Fibroblast of skin of abdomen (primary cell): Measurements from ENCODE around the gene LDAH.
A peak's percentile ranks its signal among the peaks of the same experiment; 100 is the strongest.

ENCODE experiments used
- DNase-seq: peaks from one replicate; pipeline ENCODE4 v3.0.0-alpha.2; 2013

The LDAH gene

DNA sequence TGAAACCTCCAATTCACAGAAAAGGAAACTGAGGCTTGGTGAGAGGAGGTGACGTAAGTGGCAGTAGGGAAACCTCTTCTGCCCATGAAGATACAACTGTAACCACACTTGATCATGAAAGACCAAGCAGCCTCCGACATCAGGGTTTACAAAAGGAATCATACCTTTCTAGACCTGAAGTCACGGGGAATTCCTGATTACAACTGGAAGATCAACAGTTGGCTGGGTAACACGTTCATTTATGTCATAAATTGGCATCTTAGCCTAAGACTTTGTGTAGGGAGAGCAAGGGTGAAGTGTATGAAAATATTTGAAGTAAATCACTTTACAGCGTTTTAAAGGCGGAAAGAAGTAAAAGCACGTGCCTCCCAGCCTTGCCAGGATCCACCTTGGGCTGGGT is 172.9 kb downstream of the LDAH start:
- DNase-seq, result no peak

DNA sequence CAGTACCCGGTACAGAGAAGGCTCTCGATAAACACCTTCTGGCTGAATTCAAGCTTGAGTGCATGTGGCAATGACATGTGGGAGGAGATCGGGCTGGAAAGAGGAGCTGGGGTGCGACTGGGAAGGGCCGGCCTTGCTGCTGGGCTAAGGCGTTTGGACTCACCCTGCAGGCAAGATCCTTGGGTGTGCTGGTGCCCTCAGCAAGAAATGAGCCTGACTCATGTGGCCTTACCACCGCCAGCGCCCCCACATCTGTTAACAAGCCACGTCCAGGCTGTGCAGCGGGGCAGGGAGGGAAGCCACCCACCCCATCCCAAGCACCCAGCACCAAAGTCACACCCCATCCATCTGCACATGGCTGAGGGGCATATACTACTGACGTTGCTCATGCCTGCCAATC is 173.3 kb downstream of the LDAH start:
- DNase-seq, result no peak

DNA sequence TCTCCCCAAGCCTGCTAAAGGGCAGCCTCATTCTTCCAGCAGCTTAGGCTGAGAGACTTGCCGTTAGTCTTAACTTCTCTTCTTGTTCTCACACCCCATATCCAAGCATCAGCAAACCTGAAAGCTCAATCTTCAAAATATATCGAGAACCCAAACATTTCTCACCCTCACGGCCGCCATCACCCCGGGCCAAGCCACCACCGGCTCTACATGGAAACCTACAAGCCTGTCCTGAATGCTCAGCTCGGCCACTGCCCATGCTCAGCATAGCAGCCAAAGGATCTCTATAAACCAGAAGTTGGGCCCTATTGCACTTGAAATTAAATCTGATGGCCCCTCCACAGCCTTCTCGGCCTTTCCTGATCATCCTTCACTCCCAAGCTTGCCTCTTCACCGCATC is 174.1 kb downstream of the LDAH start:
- DNase-seq, result no peak

DNA sequence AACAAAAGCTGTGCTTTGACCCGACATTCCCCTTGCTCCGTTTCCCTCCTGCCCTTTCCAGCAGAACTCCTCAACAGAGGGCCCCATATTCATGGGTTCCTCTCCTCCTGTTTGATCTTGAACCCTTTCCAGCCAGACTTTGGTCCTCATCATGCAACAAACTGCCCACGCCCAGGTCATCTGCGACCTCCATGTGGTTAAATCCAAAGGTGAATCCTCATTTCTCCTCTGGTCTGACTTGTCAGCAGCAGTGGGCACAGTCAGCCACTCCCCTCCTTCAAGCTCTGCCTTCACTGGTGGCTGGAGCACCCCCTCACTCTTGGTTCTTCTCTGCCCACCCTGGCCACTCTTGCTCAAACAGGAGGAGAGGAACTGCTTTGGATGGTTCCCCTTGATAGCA is 174.7 kb downstream of the LDAH start:
- no peak for DNase-seq

DNA sequence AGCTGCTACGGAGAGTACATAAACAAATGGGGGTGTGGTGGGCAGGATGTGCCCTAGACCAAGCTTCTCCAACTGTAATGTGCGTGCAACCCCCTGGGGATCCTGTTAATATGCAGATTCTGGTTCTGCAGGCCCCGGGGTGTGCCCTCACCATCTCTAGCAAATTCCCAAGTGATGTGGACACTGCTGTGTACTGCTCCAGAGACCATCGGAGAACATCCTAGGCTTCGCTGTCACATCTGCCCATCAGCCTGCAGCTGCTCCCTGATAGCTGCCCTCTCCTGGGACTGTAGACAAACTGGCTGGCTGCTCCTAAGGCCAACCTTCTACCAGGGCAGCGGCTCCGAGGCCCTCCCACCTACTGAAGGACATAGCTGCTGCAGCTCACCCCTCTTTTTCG is 175.2 kb downstream of the LDAH start:
- DNase-seq, result no peak

DNA sequence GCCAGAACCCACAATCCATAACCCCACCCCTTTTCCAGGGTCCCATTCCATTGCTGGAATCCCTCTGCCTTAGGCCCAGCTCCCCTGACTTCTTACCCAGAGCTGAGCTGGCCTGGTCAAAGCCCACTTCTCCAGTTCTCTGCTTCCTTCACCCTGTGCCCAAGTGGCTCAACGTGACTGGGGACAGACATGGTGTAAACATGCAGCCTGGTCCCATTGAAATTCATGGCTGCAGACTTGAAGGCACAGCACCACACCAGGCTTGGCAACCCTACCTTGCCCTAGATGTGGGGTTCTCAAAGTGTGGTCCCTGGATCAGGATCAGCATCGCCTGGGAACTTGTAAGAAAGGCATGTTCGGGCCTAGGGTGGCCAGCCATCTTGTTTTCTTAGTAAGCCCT is 175.7 kb downstream of the LDAH start:
- DNase-seq, result no peak

DNA sequence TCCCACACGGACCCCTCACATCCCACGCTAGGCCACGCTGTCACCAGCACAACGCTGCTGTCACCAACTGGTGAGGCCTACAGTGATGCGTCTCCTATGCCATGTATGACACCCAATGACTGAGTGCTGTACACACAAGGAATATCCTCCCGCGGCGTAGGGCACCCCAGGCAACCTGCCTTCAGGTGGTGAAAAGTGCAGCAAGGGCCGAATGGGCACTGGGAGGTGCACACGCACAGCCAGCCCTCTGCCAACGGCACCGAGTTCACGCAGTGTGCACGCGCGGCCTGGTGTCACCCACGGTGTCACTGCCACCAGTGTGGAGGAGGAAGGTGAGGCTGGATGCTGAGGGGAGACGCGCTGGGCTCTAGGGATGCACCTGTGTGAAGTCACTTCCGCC is 176.5 kb downstream of the LDAH start:
- no peak for DNase-seq

DNA sequence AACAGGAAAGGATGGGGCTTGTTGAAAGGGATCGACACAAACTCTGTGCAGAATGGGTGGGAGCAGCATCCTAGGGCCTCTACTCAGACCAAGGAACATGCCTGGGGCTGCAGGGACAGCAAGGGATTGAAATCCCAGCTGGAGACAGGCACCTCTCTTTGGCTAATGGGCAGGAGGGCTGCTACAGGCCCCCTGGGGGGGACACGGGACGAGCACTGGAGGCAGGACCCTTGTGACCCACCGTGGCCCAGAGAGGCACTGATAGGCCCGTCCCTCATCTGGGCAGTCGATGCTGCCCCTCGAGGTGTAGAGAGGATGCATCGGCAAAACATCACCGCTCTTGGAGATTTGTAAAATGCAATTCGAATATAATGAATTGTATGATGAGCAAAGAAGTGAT is 177.1 kb downstream of the LDAH start:
- DNase-seq, result no peak

DNA sequence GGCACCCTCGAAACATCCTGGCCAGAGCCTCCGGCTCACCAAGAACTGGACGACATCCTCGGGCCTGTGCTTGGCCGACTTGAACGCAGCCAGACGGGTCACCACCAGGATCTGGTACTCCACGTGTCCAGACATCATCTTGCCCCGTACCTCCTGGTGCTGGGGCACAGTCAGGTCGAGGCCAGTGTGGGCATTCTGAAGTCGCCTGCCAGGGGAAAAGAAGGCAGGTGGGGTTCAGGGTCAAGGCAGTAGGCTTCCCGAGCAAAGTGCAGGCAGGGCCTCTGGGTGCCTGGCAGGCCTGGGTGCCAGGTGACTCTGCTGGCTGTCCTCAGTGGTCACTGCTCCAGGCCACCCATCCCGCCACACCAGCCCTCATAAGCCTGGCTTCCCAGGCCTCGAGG is 177.6 kb downstream of the LDAH start:
- no peak for DNase-seq

DNA sequence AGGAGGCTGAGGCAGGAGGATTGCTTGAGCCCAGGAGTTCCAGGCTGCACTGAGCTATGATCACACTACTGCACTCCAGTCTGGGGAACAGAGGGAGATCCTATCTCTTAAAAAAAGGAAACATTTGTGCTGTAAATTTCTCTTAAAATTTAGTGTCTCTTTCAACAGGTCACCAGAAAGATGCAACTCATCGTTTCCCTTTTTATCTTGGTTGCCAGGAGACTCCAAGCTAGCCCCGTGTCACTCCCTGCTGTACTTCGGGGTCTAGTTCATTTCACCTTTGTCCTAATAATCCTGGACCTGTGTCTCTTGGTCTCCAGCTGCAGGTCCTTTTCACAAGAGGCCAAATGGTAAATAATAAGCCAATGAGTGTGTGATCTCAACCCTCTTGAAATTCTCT is 179.1 kb downstream of the LDAH start:
- DNase-seq, result no peak

DNA sequence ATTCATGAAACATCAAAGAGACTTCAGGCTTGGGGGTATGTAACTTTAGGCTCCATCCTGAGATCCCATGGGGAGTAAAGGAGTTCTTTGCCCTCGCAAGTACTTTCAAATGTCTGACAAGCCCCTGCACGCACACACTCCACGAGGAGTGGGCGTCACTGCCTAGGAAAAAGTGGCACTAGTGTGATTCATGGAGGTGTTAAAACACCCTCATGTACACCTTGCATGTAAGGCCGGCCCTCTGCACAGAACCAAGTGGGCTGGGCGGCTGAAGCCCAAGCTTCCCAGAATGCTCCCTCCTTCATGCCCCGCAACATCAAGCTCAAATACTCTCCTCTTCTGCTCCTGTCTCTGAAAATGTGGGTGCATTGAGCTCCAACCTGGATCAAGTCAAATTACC is 179.8 kb downstream of the LDAH start:
- DNase-seq, result no peak

DNA sequence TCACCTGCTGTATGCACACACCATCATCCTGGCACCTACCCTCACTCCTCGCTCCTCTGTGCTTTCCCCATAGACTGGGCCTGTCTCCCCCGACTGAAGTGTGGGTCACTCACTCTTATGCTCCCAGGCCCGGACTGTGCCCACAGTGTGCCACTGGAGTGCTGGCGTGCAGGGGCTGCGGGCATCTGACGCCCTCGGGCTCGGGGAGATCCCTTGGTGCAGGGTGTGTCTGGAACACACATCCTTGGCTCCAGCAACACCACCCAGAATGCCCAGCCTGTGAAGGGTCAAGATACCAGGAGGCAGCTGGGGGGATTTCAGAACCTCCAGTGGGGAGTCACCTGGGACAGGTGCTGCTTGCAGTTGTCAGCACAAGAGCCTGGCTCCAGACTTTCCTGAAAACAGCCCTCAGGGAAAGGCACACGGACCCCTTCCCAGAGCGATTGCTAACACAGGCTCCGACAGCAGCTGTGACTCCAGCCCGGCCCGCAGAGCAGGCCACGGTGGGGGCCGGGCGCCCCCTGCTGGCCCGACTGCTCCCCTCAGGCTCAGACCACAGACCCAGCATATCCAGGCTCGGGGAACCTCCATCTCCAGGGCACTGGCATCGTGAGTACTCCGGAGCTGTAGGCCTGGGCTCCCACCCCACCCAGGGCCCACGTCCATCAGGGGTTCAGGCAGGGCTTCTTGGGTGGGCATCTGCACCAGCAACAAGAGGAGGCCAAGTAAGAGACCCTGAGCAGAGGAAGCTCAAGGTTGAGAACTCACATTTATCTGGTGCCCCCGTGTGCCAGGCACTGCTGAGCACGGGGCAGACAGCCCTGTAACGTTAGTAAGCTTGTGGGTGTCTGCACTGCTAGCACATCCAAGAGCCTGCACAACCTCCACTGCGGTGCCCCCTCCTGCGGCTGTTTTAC is 180.6 kb downstream of the LDAH start:
- DNase-seq, result peak; percentile 59

DNA sequence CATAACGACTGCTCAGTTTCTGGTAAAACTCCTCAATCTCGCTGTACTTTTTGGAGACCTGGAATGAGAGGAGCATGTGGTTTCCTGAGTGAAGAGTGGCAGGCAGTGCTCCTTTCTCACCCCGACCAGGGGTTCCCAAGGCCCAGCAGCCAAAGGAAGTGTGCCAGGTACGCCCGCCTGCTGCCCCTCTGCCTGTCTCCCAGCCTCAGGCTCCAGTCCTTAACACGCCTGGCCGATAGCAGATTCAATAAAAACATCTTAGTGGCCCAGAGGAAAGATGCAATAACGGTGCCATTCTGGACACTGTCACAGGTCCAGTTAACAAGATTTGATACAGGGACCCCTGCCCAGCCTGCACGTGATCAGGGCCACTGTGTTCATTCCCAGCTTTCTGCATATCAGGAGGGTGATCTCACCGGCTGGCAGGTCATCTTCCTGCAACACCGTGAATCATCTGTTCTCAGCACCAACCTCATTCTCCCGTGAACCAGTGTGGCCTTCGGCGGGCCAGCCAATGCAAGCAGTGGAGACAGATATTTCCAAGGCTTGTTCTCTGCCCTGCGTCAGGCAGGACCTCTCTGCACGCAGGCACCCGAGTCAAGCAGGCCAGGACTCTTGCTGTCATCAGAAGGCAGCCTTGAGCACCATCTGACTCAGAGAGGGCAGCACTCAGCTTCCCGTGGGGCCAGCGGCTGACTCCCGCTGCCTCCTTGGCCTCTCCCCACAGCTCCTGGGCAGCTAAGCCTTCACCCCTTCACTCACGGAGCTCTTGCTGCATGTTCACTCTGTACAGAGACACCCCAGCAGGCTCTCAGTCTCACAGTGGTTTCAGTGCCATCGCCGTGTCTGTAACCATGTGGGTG is 181.5 kb downstream of the LDAH start:
- DNase-seq, result peak; percentile 11

DNA sequence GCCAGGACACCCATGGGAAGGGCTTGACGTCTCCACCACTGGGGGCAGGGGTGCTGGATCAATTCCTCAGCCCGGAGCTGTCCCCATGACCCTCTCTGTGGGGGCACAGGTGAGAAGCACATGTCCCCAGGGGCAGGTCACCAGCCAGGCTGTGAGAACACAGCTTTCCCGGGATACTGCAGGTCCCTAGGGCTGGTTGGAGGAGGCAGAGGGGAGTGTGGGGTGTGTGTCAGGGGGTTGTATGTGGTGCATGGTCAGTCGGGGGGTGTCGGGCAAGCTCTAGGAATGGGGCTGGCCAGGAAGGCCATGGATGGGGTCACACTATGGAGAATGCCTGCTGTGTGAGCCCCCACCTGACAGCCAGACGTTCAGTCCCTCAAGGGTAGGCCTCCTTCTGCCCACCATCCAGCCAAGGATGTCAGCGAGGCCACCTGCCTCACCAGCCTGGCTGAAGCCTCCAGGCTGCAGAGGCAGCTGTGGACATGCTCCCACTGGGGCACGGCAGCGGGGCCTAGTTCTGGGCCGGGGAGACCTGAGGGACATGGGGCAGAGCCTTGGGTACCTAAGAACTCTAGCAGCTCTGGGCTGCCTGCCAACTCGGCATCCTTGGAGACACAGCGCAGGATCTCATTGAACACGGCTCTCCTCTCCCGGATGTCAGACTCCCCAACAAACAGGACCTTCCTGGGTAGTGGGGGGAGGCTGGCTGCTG is 182.3 kb downstream of the LDAH start:
- DNase-seq, result no peak

DNA sequence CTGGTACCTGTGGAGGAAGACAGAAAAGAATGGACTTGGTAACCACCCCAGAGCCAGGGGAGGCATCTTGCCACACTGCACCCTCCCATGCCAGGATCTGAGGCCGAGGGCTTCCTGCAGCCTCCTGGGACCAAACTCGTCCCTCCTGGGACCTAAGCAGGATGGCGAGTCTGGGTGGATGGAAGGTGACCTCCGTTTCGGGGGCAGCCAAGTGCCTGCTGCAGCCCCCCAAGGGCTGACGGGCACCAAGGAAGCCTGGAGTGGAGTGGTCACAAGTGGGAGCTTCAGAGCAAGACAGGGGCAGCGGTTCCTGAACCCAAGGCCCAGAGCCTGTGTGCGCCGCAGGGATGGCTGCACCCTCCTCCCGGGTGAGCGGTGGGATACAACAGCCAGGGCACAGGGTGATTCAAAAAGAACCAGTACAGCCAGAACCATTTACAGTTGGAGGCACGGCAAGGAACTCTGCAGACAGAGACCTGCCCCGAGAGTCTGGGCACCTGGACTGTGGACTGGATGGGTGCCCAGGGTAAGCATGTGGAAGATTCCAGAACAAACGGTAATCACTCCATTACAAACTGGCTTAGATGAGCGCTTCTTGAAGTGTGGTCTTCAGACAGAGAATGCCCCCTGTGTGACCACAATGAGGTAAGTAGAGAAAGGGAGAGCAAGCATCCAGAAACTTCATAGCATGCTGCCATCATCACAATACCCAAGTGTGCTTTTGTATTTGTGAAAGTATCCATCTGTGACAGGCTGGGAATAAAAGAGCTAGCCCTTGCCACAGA is 184.1 kb downstream of the LDAH start:
- DNase-seq, result no peak

DNA sequence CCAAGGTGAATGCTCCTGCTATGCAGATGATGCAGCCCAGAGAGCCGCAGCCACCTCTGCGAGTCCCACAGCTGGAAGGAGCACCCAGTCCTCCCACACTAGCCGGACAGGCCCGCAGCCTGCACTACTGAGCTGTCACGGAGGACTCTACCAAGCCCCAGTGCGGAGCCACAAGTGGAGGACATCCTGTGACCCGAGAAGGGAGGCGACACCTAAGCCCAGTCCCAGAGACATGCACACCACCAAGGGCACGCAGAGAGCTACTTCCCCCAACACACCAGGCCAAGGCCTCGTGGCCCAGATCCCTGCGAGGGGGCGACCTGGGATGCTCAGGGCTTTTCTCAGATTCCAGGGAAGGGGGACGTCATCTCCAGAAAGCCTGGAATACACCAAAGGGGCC is 184.9 kb downstream of the LDAH start:
- DNase-seq, result no peak

DNA sequence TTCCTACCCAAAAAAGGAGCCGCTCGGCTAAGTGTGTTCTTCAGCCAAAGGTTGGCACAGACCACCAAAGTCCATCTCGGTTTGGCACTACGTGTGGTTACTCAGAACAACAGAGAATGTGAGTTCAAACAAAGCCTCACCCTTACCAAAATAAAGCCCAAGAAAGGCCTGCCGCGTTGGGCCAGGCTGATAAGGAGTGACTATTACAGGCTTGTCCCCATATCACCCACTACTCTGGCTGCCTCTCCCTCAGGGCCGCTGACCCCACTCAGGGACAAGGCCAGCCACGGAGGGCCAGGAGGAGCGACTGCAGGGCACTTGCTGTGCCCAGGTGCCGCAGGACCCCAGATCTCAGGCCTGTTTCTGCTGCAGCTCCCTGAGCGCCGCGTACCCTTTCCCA is 185.8 kb downstream of the LDAH start:
- DNase-seq, result no peak

DNA sequence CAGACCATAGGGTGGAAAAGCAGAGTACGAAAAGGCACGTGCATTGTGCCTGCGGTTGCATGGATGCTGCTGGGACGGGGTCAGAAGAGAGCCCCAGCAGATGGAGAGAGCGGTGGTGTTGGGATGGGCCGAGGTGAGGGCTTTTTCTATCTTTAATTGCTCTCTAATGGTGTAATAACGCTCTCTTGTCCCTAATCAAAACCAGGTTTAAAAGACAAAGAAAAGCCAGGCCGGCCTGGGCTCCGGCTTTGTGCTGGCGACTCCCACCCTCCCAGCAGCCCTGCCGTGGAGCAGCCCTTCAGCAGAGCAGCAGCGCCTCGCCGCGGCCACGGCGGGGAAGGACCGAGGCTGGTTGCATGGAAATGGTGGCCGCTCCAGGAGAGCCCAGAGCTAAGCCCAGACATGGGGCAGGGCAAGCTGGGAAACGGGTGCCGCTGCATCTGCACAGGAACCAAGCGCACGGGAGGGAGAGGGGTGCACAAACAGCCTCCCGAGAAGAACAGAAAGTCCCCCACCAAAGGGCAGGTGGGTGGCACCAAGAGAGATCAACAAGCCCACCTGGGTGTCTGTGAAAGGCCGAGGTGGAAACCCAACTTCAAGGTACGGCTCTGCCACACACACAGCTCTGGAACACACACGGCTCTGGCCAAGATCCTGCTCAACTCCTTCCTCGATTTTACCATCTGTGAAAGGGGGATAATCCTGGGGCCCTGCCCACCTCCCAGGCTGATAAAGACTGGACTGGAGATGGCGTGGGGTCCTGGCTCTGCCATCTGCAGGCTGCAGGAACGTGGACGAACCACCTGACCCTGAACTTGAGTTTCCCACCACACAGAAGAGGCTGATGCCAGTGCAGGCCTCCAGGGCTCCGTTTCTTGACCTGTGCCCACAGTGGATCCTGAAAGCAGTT is 187.0 kb downstream of the LDAH start:
- peak; percentile 86 for DNase-seq

DNA sequence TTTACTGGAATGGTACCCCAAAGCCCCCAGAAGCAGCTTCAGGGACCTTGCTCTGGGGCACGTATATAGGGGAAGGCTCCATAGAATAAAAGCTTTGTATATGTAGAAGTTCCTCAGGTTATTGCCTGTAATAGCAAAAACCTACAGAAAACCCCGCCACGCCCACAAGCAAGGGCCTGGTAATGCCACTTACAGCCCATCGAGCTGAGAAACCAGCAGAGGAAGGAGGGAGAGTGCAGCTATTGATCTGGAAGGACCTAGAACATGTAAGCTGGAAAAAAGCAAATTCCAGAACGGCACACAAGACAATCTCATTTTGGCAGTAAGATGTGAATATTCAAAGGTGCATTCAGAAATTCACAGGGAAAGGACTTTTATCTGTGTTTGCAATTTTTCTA is 187.8 kb downstream of the LDAH start:
- DNase-seq, result no peak

DNA sequence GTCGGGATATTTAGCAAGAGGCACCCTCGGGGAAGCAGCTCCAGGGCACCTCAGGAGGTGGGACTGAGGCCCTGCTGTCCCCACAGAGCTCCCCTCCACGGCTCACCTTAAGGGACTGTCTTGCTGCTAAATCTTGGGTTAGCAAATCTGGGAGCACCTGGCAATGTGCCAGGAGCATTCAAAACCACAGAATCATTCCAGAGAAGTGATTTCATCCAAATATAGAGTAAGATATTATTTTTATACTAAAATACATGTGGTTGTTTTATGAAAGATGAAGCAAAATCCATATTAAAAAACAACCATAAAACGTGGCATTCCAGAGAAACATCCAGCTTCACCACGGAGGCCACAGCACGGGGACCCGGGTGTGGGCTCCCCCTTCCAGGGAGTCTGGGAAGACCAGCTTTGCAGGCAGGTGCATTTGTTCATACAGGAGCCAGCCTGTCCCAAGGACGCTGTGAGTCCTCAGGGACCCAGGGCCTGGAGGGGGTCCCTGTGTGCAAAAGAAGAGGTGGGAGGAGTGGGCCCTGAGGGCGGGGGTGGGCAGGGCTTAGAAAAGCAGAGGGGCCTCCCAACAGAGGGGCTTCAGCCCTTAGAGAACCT is 188.3 kb downstream of the LDAH start:
- DNase-seq, result peak; percentile 61
